ENCODE measurements around the gene SNTA1.
"Not testable (repeated sequence)": the region's sequence is repeated elsewhere in the genome, so short reads cannot be mapped to it uniquely, and the experiment has no call there.

The SNTA1 gene

GRCh38 chr20:33423875-33424274 lies 19.7 kb downstream of the SNTA1 start:
- not testable (repeated sequence) for DNase-seq

- no peak for DNase-seq
These were observed 20.3 kb downstream of the SNTA1 start for GRCh38 chr20:33423141-33423834.

GRCh38 chr20:33419140-33419974 lies 24.2 kb downstream of the SNTA1 start:
- DNase-seq, result no peak

- DNase-seq, result no peak
These were observed 25.5 kb downstream of the SNTA1 start for GRCh38 chr20:33418033-33418432.

- DNase-seq, result no peak
These were observed 27.6 kb downstream of the SNTA1 start for GRCh38 chr20:33415948-33416347.

GRCh38 chr20:33412484-33412838 lies 31.1 kb downstream of the SNTA1 start:
- no peak for DNase-seq

GRCh38 chr20:33411711-33412483 lies 31.7 kb downstream of the SNTA1 start:
- no peak for DNase-seq

GRCh38 chr20:33411242-33411641 lies 32.3 kb downstream of the SNTA1 start:
- DNase-seq, result no peak

- DNase-seq, result no peak
These were observed 33.4 kb downstream of the SNTA1 start for GRCh38 chr20:33410081-33410742.

GRCh38 chr20:33408716-33409654 lies 34.6 kb downstream of the SNTA1 start:
- DNase-seq, result no peak

- DNase-seq, result no peak
These were observed 35.2 kb downstream of the SNTA1 start for GRCh38 chr20:33408313-33408712.

GRCh38 chr20:33407796-33408195 lies 35.8 kb downstream of the SNTA1 start:
- no peak for DNase-seq

- no peak for DNase-seq
These were observed 36.3 kb downstream of the SNTA1 start for GRCh38 chr20:33407251-33407650.

- no peak for DNase-seq
These were observed 39.3 kb downstream of the SNTA1 start for GRCh38 chr20:33404281-33404680.

- DNase-seq, result no peak
These were observed 41.6 kb downstream of the SNTA1 start for GRCh38 chr20:33401921-33402369.

GRCh38 chr20:33401184-33401920 lies 42.2 kb downstream of the SNTA1 start, which contains the start of gene CDK5RAP1:
Gene CDK5RAP1, minus strand, starts transcription at chr20:33401519. Its CDS starts 4,455 bp downstream, at chr20:33397064.
- peak; percentile 70 for DNase-seq

- no peak for DNase-seq
These were observed 42.8 kb downstream of the SNTA1 start for GRCh38 chr20:33400812-33401183.

- DNase-seq, result no peak
These were observed 43.6 kb downstream of the SNTA1 start for GRCh38 chr20:33399924-33400323.

- no peak for DNase-seq
These were observed 48.8 kb downstream of the SNTA1 start for GRCh38 chr20:33394718-33395117.

GRCh38 chr20:33393609-33394008 lies 50.0 kb downstream of the SNTA1 start:
- no peak for DNase-seq

Measured in GOT3 (cell line).